Measurements from ENCODE around the gene CYS1.
A peak's percentile ranks its signal among the peaks of the same experiment; 100 is the strongest.

- peak in 1 of 3 experiments; percentile 30 for TF ChIP-seq CTCF (optimal IDR thresholded peaks at IDR 0.05 in 1 of 3, IDR thresholded peaks at IDR 0.05 in 1 of 3, conservative IDR thresholded peaks at IDR 0.05 in 1 of 3; ENCODE audit: extremely low read depth in 1 of 3, insufficient read depth in 2 of 3, low read length in 3 of 3)
- no peak for TF ChIP-seq EZH2 (IDR thresholded peaks at IDR 0.05; ENCODE audit: low read length)
Measured at GRCh38 chr2:10022966-10023662, 57.1 kb downstream of the CYS1 start.
